GM21786 (cell line): ENCODE results near the gene COL13A1.

Experiments used
- ATAC-seq: cut with Tn5 transposase; IDR thresholded peaks from one replicate; pipeline ENCODE4 v1.9.1; 2021; ENCODE audit not compliant: unreplicated experiment

Gene COL13A1

GRCh38 chr10:69844698-69845097, 43.0 kb downstream of the COL13A1 start:
- no peak for ATAC-seq

- ATAC-seq, result no peak
These were observed 44.0 kb downstream of the COL13A1 start for GRCh38 chr10:69845574-69846292.

- no peak for ATAC-seq
These were observed 44.7 kb downstream of the COL13A1 start for GRCh38 chr10:69846293-69846921.

- ATAC-seq, result no peak
These were observed 45.8 kb downstream of the COL13A1 start for GRCh38 chr10:69847458-69847857.

GRCh38 chr10:69847883-69848282, 46.2 kb downstream of the COL13A1 start:
- ATAC-seq, result no peak

GRCh38 chr10:69848454-69848853, 46.7 kb downstream of the COL13A1 start:
- ATAC-seq, result no peak

- no peak for ATAC-seq
These were observed 48.1 kb downstream of the COL13A1 start for GRCh38 chr10:69849825-69850224.

- ATAC-seq, result no peak
These were observed 48.7 kb downstream of the COL13A1 start for GRCh38 chr10:69850440-69850839.

- no peak for ATAC-seq
These were observed 49.6 kb downstream of the COL13A1 start for GRCh38 chr10:69851306-69851705.

GRCh38 chr10:69853064-69853463, 51.4 kb downstream of the COL13A1 start:
- ATAC-seq, result no peak

- ATAC-seq, result no peak
These were observed 53.0 kb downstream of the COL13A1 start for GRCh38 chr10:69854511-69855345.

- no peak for ATAC-seq
These were observed 53.8 kb downstream of the COL13A1 start for GRCh38 chr10:69855346-69856111.

GRCh38 chr10:69856601-69857166, 55.0 kb downstream of the COL13A1 start:
- no peak for ATAC-seq

GRCh38 chr10:69858201-69858600, 56.5 kb downstream of the COL13A1 start:
- no peak for ATAC-seq

- no peak for ATAC-seq
These were observed 58.6 kb downstream of the COL13A1 start for GRCh38 chr10:69860271-69860670.

- no peak for ATAC-seq
These were observed 59.8 kb downstream of the COL13A1 start for GRCh38 chr10:69861251-69862240.

GRCh38 chr10:69862882-69863530, 61.3 kb downstream of the COL13A1 start:
- ATAC-seq, result no peak

GRCh38 chr10:69863580-69863979, 61.9 kb downstream of the COL13A1 start:
- ATAC-seq, result no peak

- no peak for ATAC-seq
These were observed 62.6 kb downstream of the COL13A1 start for GRCh38 chr10:69864321-69864720.
